Activated CD4-positive, alpha-beta T cell treated with anti-CD3 and anti-CD28 coated beads, Interleukin-2, amount 50 U/mL, for 4 hours (primary cell): ENCODE data around the gene TBC1D23.
"Not testable (repeated sequence)": the region's sequence is repeated elsewhere in the genome, so short reads cannot be mapped to it uniquely, and the experiment has no call there.

Experiments used
- DNase-seq, 2 experiments: peaks; one replicate each; pipeline ENCODE4 v3.0.0-alpha.2; 2020

Gene TBC1D23

GRCh38 chr3:100257586-100257985 lies 3.2 kb upstream of the TBC1D23 start:
- DNase-seq, result no peak

GRCh38 chr3:100260081-100260684 lies 609 bp upstream of the TBC1D23 start:
- no peak for DNase-seq

DNA sequence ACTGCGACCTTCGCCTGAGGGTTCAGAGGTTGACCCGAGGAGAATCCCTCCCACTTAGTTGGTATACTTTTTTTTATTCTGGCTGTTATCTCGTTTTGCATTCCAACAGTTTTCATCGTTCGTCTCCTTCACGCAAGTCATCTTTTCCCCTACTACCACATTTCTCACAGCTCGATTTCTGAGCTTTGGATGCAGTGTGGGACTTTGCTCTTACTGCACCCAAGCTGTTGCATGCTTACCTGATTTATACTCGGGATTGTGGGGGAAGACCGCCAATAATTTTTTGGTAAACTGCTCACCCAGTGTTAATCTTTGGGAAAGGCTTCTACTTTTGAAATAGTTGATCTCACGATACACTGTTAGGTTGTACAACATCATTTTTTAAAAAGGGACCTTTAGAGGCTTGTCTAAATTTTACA lies 702 bp downstream of the TBC1D23 start:
- DNase-seq, result no peak

- DNase-seq, result not testable (repeated sequence)
Observed at GRCh38 chr3:100262925-100263324, 2.1 kb downstream of the TBC1D23 start.

DNA sequence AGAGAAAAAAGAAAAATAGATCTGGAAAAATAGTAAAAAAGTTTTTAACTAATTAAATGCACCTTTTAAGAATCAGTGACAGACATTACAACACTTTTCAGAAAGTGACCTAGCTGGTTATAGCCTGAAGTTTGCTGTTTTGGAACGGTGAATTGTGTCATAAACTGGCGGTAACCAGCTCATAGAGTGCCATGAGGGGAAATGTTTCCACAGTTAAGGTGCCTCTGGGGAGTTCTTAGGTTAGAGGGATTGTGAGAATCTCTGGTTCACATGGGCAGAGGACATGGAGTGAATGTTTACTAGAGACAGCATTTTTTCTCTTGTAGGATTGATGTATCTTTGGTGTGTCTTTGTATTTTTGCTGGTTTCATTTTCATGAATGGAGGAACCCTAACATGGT lies 2.8 kb downstream of the TBC1D23 start:
- no peak for DNase-seq

- DNase-seq, result no peak
Observed at GRCh38 chr3:100264242-100264641, 3.5 kb downstream of the TBC1D23 start.

- DNase-seq, result no peak
Observed at GRCh38 chr3:100265016-100265415, 4.2 kb downstream of the TBC1D23 start.

GRCh38 chr3:100266531-100266930 lies 5.7 kb downstream of the TBC1D23 start:
- DNase-seq, result no peak

GRCh38 chr3:100268156-100268555 lies 7.4 kb downstream of the TBC1D23 start:
- no peak for DNase-seq

GRCh38 chr3:100269001-100269400 lies 8.2 kb downstream of the TBC1D23 start:
- no peak for DNase-seq

DNA sequence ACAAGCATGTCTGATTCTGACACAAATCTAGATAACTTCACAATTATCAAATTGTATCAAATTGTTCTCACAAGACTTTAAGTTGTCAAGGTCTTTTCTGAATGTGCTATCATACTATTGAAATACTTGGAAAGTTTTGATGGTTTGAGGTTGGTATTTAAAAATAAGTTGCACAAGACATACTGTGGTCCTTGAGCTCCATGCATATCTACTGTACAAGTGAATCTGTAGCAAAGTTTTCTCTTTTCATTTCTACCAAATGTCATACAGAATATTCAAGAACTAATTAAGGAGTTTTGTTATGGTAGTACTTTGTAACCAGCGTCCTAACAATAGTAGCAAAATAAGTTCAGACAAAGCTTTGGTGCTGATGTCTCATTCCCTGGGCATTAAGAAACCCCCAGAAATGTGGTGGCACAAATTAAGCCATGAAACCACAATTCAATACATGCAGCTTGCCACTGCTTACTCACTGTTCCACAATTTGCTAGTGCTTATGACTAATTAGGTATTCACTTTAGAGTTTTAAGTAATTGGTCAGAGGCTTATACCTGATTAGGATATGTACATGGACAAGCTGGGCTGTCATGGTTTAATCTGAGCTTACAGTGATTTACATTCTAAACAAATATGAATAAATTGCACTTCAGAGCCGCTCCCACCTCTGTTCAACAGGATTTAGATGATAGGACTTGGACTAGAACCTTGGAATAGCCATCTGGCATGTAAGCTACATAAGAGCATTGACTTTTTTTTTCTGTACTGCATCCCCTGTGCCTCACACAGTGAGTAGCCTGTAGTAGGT lies 8.8 kb downstream of the TBC1D23 start:
- no peak for DNase-seq

DNA sequence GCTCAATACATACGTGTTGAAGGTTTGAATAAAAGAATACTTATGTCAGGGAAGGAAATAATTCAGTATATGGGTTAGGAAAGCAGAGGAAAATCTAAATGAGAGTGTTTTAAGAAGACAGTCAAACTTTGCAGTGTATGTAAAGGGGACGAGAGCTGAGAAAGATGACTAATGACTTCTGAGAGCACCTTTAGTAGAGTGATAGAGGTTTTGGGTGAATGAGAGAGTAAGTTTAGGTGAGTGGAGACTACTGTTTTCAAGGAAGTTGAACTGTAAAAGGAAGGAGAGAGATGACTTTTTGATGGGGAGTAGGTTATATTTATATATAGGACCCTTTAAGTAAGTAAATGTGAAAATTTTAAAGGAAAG lies 9.4 kb downstream of the TBC1D23 start:
- DNase-seq, result no peak

DNA sequence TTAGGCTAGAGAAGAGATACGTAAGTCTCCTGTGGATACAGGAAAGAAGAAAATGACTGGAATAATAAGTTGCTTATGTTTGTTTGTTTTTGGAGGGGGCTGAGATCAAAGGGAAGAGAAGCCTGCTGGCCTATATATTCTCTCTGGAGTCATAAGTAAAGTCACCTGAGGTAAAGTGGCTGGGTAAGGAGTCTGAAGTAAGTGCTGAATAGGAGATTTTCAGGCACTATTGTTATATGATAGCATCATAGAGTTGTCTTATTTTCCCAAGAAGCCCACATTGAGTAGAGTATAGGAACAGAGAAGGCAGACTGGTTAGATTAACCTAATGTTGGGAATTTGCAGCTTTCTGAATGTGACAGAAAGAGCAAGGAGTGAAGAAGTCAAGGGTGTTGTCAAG lies 10.7 kb downstream of the TBC1D23 start:
- no peak for DNase-seq

GRCh38 chr3:100272797-100273611 lies 12.2 kb downstream of the TBC1D23 start:
- not testable (repeated sequence) for DNase-seq

DNA sequence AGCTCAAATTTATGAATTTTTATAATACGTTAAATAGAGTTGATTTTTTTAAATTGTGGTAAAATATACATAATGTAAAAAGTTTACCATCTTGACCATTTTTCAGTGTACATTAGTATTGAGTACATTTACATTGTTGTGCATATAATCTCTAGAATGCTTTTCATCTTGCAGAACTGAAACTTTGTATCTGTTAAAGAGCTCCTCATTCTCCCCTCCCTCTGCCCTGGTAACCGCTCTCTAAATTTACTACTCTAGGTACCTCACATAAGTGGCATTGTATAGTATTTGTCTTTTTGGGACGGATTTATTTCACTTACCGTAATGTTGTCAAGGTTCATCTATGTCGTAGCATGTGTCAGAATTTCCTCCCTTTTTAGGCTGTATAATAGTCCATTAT lies 13.6 kb downstream of the TBC1D23 start:
- no peak for DNase-seq

DNA sequence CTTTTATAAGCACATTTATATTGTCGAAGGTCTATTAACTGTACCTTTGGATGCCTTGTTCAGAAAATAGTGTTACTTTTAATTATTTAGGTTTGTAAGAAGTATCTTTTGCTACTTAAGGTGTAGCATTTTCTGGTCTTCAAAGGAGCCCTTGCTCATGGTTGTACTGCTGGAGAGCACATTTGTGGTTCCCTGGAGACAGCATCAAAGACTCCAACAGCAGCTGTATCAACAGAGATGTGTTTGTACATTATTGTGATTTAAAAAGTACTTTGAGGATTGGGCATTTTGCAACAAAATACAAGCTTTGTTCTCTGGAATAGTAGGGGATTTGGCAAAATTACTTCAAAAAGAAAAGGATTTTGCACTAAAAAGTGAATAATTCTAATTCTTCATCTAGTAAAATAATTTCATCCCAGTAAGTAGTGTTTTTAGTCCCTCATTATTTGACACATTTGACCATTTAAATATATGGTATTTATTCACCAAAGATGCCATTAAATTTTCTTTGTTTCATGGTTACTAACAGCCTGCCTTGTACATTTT lies 16.5 kb downstream of the TBC1D23 start:
- DNase-seq, result no peak

DNA sequence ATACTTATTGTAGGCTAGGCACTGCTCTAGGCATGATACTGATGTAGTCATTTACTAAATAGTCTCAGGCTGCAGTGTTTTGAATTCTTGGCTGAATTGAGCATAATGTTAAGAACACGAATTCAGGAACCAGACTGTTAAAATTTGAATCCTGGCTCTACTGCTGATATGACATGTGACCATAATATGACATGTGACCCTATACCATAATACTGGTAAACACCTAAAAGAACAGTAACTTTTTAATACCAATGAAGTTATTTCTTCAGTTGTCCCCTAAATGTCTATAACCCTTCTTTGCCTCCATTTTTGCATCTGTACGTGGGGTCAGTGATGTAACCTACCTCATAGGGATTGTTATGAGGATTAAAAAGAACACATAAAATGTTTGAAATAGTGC lies 18.1 kb downstream of the TBC1D23 start:
- DNase-seq, result no peak

GRCh38 chr3:100288288-100288894 lies 27.6 kb downstream of the TBC1D23 start:
- DNase-seq, result no peak

DNA sequence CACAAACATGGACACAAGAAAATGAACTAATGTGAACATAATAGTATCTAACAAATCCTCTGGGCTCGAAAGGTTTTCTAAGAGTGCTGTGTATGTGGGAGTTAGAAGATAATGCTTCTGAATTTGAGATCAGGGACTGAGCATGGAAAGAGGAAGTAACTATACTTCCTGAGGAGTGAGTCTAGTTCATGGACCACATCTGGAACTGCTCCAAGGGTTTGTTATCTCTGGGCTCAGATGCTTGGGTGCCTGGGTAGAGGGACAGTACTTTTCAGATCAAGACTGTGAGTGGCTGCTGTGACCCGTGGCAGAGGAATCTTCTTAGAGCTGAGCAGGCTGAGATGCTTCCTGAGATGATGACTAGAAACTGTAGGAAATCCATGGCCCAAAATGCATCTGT lies 28.5 kb downstream of the TBC1D23 start:
- no peak for DNase-seq

- DNase-seq, result no peak
Observed at GRCh38 chr3:100295089-100295488, 34.3 kb downstream of the TBC1D23 start.

DNA sequence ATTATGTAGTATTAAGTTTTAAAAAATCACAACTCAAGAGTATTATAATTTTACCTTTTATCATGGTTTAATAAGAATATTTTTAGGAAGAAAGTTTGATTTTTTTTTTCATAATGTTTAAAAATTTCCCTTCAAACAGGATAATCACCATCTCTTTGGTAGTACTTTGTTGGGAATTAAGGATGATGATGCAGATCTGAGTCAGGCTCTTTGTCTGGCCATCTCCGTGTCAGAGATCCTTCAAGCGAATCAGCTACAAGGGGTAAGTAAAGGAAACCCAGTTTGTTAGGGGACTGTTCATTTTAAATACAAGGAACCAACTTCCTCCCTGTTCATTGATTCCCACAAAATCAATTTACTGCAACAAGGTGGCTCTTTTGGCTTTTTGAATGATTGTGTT lies 37.0 kb downstream of the TBC1D23 start:
- no peak for DNase-seq

DNA sequence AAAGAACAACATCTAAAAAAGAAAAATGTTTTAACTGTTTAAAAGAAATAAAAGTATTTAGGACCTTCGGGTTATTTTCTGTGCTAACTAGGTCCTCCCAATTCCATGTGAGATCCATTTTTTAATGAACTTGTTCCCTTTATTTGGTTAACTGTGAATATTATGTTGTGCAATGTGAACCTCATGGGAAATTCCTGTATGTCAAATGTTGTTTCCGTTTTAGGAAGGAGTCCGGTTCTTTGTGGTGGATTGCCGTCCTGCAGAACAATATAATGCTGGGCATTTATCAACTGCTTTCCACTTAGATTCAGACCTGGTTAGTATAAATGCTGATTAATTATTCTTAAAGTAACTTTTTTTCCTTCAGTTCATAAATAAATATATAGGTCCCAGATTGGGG lies 38.2 kb downstream of the TBC1D23 start:
- no peak for DNase-seq

DNA sequence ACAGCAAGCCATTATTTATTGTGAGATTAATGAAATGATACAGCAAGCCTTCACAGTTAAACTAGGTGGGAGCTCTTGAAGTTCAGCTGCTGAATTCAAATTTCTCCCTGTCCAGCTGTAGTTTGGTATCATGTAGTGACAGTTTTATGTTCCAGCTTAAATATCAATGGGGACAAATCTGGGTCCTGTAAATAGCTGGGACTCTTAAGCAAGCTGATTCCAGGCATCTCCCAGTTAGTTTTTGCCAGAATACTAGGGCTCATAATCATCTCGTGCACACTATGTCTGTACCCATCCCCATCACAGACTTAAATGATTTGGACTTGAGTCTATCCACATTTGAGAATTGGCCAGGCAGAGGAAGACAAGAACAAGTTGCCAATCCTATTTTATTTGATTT lies 45.9 kb downstream of the TBC1D23 start:
- no peak for DNase-seq
